Fibroblast of lung (primary cell): ENCODE measurements around the gene EMILIN3. TPM values are rescaled to one million over a fixed set of nuclear protein-coding genes. Genes with fewer than 3 reads are reported as not detected.

Experiments
- DNase-seq, 2 donors: peaks; one replicate each; pipeline versions ENCODE4 v3.0.0 to v3.0.0-alpha.2; 2010; ENCODE audit warnings: low read depth in 2 of 2
- H2AFZ ChIP-seq: 2 replicates; pipeline ENCODE4 v1.5.1; 2012; ENCODE audit warnings: low read length, control low read depth, inconsistent platforms
- H3K27ac ChIP-seq: 2 replicates; pipeline ENCODE4 v1.5.1; 2011; ENCODE audit warnings: low read length, control low read depth; ENCODE audit not compliant: insufficient read depth
- H3K27me3 ChIP-seq: 2 replicates; pipeline ENCODE4 v1.5.1; 2011; ENCODE audit warnings: mild to moderate bottlenecking, low read length; ENCODE audit not compliant: control insufficient read depth, insufficient read depth
- H3K36me3 ChIP-seq: 2 replicates; pipeline ENCODE4 v1.5.1; 2011; ENCODE audit warnings: low read length; ENCODE audit not compliant: control insufficient read depth, insufficient read depth
- H3K4me1 ChIP-seq: 2 replicates; pipeline ENCODE4 v1.5.1; 2011; ENCODE audit warnings: low read length; ENCODE audit not compliant: control insufficient read depth, insufficient read depth; ENCODE audit errors: extremely low read depth
- H3K4me2 ChIP-seq: 2 replicates; pipeline ENCODE4 v1.5.1; 2011; ENCODE audit warnings: low read length, control low read depth; ENCODE audit not compliant: insufficient read depth; ENCODE audit errors: extremely low read depth
- H3K4me3 ChIP-seq, 4 experiments: fragments of 200-600 bp in 1 of 4; sonication (generic) in 1 of 4; replicated peaks in 1 of 4; 2 replicates each; pipeline ENCODE4 v1.5.1; 2011 to 2016; ENCODE audit warnings: low read length in 4 of 4, low read depth in 3 of 4, mild to moderate bottlenecking in 3 of 4, control low read depth in 2 of 4, inconsistent platforms in 1 of 4, mixed read lengths in 1 of 4; ENCODE audit not compliant: insufficient read depth in 1 of 4; ENCODE audit errors: control extremely low read depth in 1 of 4
- H3K79me2 ChIP-seq: 2 replicates; pipeline ENCODE4 v1.5.1; 2012; ENCODE audit warnings: mild to moderate bottlenecking, low read length, inconsistent platforms; ENCODE audit not compliant: control insufficient read depth, insufficient read depth
- H3K9ac ChIP-seq: 2 replicates; pipeline ENCODE4 v1.5.1; 2011; ENCODE audit warnings: mild to moderate bottlenecking, low read length, control low read depth; ENCODE audit not compliant: insufficient read depth
- H3K9me3 ChIP-seq: 2 replicates; pipeline ENCODE4 v1.5.1; 2012; ENCODE audit warnings: low read depth, low read length; ENCODE audit not compliant: control insufficient read depth, insufficient read depth
- H4K20me1 ChIP-seq: 2 replicates; pipeline ENCODE4 v1.5.1; 2011; ENCODE audit warnings: low read length; ENCODE audit not compliant: control insufficient read depth, insufficient read depth; ENCODE audit errors: extremely low read depth
- EZH2 ChIP-seq: IDR thresholded peaks from 2 replicates; pipeline ENCODE4 v1.5.1; 2012; ENCODE audit warnings: low read length, control low read depth, mild to moderate bottlenecking; ENCODE audit errors: missing control alignments
- polyA plus RNA-seq, 2 donors: library from polyadenylated mRNA; depleted of rRNA in 1 of 2; stranded (reverse) in 1 of 2; unstranded in 1 of 2; fragments of >200 nt; gene quantifications; 2 replicates each; pipeline ENCODE4 v1.2.1, GENCODE V29; 2011 to 2012; ENCODE audit warnings: missing spikeins in 1 of 2
- total RNA-seq: library from RNA; depleted of rRNA; stranded (reverse); fragments of >200 nt; gene quantifications from 2 replicates; pipeline ENCODE4 v1.2.1, GENCODE V29; 2014
- TF ChIP-seq, protein P1 (sequence below), 2 donors: IDR thresholded peaks in 1 of 2; conservative IDR thresholded peaks in 1 of 2; 1 replicate in 1 of 2; 2 replicates in 1 of 2; pipeline ENCODE4 v1.5.1; 2011 to 2012; ENCODE audit warnings: low read length in 2 of 2, control low read depth in 1 of 2, inconsistent platforms in 1 of 2, low read depth in 1 of 2, mild to moderate bottlenecking in 1 of 2

Gene EMILIN3
- total and polyA plus RNA-seq, 2 donors (not counting 1 experiment from before 2014, with no cell fraction given), result 0.05 to 0.17 TPM

- Histone ChIP-seq H3K9ac (no peak overlapping the region), H3K36me3 (no peaks in the 10 kb centered on the region), H4K20me1 (no peaks in the 10 kb centered on the region), H3K4me3 (no peak overlapping the region), H3K27me3 (no peaks in the 10 kb centered on the region), H2AFZ (no peak overlapping the region), H3K4me2 (no peak overlapping the region), H3K4me1 (no peaks in the 10 kb centered on the region), H3K79me2 (no peaks in the 10 kb centered on the region), H3K27ac (no peak overlapping the region), H3K9me3 (no peaks in the 10 kb centered on the region)
- no peak for TF ChIP-seq EZH2
- TF ChIP-seq, protein P1, sequence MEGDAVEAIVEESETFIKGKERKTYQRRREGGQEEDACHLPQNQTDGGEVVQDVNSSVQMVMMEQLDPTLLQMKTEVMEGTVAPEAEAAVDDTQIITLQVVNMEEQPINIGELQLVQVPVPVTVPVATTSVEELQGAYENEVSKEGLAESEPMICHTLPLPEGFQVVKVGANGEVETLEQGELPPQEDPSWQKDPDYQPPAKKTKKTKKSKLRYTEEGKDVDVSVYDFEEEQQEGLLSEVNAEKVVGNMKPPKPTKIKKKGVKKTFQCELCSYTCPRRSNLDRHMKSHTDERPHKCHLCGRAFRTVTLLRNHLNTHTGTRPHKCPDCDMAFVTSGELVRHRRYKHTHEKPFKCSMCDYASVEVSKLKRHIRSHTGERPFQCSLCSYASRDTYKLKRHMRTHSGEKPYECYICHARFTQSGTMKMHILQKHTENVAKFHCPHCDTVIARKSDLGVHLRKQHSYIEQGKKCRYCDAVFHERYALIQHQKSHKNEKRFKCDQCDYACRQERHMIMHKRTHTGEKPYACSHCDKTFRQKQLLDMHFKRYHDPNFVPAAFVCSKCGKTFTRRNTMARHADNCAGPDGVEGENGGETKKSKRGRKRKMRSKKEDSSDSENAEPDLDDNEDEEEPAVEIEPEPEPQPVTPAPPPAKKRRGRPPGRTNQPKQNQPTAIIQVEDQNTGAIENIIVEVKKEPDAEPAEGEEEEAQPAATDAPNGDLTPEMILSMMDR (conservative IDR thresholded peaks at IDR 0.05 in 1 of 2, IDR thresholded peaks at IDR 0.05 in 1 of 2; ENCODE audit: low read depth in 1 of 2, low read length in 2 of 2), result no peak
- DNase-seq, result no peak
These were observed 18.0 kb downstream of the EMILIN3 start for GRCh38 chr20:41348430-41349172.

DNA sequence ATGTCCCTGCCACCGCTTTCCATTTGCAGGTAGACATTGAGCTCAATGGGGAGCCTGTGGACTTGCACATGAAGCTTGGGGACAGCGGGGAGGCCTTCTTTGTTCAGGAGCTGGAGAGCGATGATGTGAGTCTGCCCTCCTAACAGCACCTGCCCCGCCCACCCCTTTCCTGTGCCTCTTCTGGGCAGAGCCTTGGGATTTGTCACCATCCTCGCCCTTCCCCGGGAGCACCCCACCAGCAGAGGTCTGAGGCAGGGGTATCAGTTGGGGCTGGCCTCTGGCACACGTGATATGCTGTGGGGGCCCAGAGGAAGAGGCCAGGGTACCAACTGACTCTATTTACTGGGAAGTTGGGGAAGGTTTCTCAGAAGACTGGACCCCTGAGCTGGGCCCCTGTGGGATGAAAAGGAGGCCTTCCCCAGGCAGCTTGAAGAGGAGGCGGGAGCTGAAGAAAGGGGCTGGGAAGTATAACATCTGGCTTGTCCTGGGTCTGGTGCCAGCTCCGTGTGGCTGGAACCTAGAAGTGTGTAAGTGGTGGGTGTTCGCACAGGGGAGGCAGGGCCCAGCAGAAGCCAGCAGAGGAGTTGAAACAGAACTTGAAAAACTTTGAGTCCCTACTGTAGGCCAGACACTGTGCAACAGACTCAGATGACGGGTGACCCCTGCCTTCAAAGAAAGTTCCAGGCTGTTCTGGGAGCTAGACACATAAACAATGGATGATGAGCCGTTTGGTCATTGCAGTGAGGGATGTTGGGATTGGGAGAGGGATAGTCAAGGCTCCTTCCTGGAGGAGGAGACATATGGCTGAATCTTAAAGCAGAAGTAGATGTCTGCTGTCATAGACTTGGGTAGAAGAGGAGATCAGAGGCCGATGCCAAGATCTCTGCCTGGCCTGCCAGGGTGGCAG, 18.8 kb downstream of the EMILIN3 start:
- H2AFZ ChIP-seq, result no peak overlapping the region
- no peak overlapping the region for H3K9ac ChIP-seq
- peak; percentile 9 to 60 for DNase-seq
- H3K4me1 ChIP-seq, result no peaks in the 10 kb centered on the region
- H3K4me3 ChIP-seq, result no peak overlapping the region
- H3K9me3 ChIP-seq, result no peaks in the 10 kb centered on the region
- H3K27me3 ChIP-seq, result no peaks in the 10 kb centered on the region
- H3K27ac ChIP-seq, result no peak overlapping the region
- no peaks in the 10 kb centered on the region for H3K79me2 ChIP-seq
- no peak overlapping the region for H3K4me2 ChIP-seq
- no peaks in the 10 kb centered on the region for H4K20me1 ChIP-seq
- no peak for TF ChIP-seq EZH2
- TF ChIP-seq, protein P1 (conservative IDR thresholded peaks at IDR 0.05 in 1 of 2, IDR thresholded peaks at IDR 0.05 in 1 of 2; ENCODE audit: low read depth in 1 of 2, low read length in 2 of 2), result no peak
- H3K36me3 ChIP-seq, result no peaks in the 10 kb centered on the region

DNA sequence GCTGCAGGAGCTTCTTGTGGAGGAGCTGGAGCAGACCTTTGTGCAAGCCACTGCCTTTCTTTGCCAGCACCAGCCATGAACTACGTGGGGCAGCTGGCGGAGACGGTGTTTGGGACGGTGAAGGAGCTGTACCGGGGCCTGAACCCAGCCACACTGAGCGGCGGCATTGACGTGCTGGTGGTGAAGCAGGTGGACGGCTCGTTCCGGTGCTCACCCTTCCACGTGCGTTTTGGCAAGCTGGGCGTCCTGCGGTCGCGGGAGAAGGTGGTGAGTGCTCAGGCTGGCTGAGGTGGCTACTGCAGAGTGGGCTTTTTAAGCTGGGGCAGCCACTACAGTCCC, 20.9 kb downstream of the EMILIN3 start:
- H3K36me3 ChIP-seq, result no peaks in the 10 kb centered on the region
- no peaks in the 10 kb centered on the region for H3K27me3 ChIP-seq
- no peaks in the 10 kb centered on the region for H3K4me1 ChIP-seq
- no peak overlapping the region for H3K4me2 ChIP-seq
- H3K79me2 ChIP-seq, result no peaks in the 10 kb centered on the region
- H3K4me3 ChIP-seq, result no peak overlapping the region
- no peak overlapping the region for H2AFZ ChIP-seq
- no peaks in the 10 kb centered on the region for H3K9me3 ChIP-seq
- no peak overlapping the region for H3K27ac ChIP-seq
- no peak for DNase-seq
- H4K20me1 ChIP-seq, result no peaks in the 10 kb centered on the region
- H3K9ac ChIP-seq, result no peak overlapping the region
- no peak for TF ChIP-seq EZH2
- TF ChIP-seq, protein P1 (conservative IDR thresholded peaks at IDR 0.05 in 1 of 2, IDR thresholded peaks at IDR 0.05 in 1 of 2; ENCODE audit: low read depth in 1 of 2, low read length in 2 of 2), result no peak
